ENCODE results near the gene EIF5.

EIF5 gene

DNA sequence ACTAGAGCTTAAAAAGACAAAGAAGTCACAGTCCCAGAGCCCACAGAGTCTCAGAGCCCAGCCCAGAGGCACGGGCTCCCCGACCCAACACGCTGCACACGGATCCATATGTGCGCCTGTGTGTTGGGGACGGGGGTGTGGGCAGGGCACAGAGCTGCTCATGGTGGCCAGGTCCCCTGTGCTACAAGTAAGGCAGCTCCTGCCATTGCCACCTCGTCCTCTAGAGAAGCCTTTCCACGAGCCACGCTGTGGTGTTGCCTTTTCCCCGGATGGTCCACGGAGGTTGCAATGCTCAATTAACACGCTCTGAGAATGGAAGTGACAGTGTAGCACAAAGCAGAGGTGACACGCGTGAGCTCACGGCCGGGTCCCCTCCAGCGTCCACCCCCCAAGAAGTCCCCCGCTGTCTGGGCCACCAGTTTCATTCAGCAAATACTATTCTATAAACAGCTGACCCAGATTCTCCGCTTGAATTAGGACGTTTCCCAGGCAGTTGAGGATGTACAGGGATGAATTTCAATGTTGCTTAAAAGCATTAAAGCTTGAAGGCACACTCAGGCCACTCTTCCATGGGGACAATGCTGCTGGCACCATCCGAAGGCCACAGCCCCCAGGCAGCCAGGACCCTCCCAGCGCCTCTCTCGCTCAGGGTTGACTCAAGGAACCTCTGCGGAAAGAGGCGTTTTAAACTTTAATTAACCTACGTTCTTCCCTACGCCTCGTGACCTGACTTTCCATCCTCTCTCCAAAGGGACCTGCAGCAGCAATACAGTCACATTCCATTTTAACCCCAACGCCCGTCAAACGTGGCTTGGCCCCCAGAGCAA, 22.7 kb upstream of the EIF5 start:
- no peak for DNase-seq

DNA sequence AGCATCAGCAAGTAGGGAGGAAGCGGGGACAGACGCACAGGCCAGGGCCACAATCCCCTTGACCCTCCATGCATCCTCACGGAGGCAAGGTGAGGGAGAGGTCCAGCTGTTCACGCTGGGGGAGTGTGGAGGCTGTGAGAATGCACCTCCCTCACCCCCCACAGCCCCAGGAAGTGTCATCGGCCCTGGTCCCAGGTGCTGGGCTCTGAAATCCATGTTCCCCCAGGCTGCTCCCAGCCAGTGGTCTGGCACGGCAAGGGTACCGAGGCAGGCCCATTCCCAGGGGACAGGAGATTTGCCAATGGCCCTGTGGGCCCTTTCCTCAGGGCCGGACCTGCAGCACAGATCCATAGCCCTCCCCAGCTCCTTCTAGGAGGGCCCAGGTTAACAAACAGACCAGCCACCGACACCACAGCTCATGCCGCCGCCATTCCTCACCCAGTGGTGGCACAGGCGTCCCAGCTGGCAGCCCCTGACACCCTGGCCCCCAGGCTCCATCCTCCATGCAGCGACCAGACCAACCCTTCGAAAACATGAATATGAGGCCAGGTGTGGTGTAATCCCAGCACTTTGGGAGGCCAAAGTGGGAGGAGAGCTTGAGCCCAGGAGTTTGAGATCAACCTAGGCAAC, 21.9 kb upstream of the EIF5 start:
- no peak for DNase-seq

DNA sequence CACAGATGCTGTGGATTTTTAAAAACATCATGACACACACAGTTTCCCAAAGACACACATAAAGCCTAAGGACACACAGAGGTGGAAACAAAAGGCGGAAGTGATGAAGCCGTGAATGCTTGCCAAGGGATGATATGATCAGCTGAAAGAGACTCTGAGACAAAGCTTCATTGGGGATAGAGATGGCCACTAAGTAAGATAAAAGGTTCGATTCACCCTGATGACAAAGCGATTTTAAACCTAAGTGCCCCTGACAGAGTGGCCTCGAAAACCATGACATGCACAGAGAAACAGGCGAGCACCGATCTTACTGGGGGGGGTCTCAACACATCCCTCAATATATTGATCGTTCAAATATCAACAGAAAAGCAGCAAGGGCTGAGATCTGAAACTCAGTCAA, 20.3 kb upstream of the EIF5 start:
- no peak for DNase-seq

DNA sequence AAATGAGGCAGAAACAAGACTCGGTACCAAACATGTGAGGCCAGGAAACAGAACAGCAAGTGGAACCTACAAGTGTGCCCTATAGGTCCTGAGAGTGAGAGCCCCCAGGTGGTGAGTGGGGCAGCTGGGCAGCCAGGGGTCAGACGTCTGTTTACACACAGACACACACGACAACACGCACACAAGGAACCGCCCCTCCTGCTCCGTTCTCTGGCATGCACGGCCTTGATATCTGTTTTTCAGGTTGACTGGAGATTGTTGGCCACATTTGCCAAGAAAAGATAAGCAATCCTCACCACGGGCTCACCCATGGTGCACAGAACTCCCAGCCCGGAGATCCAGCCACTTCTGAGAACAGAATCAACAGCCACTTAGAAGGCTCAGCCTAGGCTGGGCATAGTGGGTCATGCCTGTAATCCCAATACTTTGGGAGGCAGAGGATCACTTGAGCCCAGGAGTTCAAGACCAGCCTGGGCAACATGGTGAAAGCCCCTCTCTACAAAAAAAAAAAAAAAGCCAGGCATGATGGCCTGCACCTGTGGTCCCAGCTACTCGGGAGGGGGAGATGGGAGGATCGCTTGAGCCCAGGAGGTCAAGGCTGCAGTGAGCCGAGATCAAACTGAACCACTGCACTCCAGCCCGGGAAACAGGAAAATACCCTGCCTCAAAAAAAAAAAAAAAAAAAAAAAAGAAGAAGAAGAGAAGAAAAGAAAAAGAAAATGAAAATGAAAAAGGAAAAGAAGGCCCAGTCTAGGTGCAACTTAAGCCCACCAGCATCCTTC, 19.4 kb upstream of the EIF5 start:
- no peak for DNase-seq

DNA sequence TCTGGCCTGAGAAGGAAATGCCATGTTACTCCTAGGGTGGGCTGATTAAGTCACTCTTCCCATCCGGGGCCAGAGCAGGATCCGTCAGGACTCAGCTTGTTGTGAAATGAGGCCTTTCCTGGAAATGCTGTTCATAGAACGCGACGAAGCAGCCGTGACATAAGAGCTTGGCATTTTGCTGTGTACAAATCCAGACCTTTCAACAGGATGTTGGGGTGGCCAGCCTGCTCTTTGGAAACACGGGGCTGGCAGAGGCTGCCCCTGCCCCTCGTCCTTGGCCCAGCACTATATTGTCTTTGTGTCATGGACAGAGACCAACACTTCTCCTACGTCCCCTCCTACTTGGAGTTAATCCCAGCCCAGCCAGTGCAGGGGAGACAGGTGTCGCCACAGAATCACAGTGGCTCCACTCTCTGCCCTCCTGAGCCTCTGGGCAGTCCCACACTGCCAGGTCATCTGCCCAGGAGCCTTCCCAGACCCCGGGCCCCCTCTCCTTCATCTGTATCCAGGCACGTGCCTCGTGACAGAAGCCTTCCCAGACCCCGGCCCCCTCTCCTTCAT, 18.6 kb upstream of the EIF5 start:
- DNase-seq: peak; percentile 51 to 84 (median 52)

DNA sequence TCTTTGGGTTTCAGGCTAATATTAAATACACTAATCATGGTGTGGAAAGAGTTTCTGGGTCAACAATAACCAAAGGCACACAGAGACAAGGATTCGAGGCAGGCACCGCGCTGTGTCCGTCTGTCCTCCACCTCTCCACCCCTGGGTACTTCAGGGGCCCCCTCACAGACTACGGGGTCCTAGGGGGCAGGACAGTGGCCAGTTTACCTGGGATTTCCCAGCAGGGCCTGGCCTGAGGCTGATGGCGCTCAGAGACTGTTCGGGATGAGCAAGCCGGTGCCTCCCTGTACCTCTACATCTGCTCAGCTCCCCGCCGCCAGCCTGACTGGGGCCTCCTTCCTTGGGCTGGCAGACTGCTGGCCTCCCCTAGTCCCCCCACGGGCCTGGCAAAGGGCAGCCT, 18.1 kb upstream of the EIF5 start:
- DNase-seq: no peak

DNA sequence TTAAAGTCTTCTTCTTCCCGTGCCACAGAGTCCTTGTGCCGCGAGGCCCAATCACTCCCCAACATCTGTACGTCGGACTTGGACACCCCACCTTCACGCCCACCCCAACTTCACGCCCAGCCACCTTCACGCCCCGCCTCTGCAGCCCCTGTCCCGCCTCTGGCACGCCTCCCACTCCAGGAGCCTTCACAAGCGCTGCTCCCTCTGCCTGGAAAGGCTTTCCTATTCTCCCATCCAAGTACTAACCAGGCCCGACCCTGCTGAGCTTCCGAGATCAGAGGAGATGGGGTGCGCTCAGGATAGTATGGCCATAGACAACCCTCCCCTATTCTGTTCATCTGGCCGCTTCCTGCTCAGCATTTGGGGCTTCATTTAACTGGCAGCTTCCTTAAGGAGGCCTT, 17.3 kb upstream of the EIF5 start:
- no peak for DNase-seq

DNA sequence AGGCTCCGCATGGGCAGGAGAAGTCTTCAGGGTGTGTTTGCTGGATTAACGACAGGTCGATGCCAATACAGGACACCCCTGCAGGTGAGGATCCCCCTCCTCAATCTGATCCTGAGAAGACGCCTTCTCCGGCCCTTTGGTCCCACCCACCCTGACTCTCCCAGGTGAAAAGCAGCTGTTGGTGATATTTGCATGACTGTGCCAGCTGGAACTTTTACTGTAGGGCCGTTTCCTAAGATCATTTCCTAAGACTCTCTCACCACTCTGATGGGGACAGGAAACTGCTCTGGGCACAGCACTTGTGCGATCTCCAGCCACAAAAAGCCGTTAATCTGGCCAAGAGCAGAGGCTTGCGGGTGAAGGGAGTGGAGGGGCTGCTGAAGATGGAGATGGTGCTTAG, 16.8 kb upstream of the EIF5 start:
- no peak for DNase-seq

DNA sequence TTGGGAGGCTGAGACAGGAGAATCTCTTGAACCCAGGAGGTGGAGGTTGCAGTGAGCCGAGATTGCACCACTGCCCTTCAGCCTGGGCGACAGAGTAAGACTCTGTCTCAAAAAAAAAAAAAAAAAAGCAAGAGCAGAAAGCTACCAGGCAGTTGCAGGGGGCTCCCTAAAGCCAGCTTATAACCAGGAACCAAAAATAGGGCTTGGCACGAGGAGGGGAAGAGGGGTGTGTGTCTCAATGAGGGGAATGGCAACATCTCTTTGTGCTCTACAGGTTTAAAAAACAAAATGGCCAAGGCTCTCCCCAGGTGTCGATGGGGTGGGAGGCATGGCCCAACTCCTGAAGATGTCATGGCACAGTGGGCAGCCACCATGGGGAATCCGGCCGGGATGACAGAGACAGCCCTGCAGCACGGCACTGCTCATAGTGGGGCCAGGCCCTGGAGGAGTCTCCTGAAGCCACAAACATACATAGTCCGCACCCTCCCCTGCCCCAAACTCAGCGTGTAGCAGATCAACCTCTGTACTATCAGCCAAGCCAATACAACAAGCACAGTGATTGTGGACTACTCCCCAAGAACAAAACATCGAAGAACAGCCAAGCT, 16.0 kb upstream of the EIF5 start:
- DNase-seq: no peak

DNA sequence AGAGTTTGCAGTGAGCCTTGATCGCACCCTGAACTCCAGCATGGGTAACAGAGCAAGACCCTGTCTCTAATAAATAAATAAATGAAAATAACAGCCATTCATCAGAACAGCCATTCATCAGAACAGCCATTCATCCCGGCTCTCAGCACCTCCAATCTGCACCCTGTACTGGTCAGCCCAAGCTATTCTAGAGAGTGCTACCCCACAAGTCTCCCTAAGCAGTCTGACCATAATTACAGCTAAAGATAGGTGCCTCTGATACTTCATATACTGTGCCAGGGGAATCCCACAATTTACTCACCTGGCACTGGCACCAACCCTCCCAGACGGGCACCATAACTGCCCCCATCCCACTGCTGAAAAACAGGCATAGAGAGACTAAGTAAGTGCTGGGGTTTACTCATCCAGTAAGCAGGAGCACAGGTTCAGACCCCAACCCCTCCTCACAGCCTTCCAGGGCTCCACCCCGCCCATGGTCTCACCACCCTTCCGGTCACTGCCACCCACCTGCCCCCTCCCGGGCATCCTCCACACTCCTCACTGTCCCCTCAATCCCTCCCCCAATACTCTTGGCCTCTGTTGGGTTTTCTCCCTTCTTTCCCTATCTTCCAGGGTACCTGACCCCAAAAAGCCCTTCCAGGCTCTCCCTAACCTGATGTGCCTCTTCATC, 15.2 kb upstream of the EIF5 start:
- DNase-seq: no peak

DNA sequence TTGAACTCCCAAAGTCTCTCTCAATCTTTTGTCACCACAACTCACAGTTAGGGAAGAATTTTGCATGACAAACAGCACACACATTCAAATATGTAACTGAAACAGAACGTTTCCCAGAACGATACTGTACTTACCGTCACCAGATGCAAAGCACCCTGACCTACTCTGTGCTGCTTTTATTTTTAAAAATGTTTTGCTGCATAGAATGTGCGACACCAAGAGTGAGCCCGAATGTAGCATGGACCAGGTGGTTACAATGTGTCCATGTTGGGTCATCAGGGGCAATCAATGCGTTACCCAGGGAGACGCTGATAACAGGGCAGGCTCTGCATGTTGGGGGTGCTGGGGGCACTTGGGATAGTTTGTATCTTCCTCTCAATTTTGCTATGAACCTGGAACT, 14.6 kb upstream of the EIF5 start:
- no peak for DNase-seq

DNA sequence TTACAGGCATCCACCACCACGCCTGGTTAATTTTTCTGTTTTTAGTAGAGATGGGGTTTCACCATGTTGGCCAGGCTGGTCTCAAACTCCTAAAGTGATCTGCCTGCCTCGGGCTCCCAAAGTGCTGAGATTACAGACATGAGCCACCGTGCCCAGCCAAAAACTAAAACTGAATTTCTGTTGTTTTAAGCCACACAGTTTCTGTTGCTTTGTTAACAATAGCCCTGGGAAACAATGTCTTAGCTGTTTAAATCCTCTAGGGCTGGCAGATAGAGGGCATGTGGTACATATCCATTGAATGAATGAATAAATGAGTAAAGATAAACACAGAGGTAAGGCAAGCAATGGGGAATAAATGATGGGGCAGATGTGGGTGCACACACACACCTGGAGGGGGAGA, 8.0 kb upstream of the EIF5 start:
- DNase-seq: no peak

DNA sequence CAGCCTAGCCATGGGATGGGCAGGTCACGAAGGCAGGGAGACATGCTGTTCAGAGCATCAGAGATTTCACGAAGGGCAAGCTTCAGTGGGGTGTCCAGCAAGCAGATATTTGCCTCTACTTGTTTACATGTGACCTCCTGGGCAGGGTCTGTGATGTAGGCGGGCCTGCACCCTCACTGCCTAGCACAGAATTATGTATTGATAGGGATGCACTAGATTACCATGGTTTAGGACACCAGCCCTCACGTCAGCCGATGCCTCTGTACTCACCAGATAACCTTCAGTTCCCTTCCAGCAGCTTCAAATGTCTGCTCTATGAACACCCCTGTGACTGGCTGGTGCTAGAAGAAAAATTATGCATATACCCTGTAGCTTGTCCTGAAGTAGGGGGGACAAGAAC, 5.1 kb upstream of the EIF5 start:
- no peak for DNase-seq

DNA sequence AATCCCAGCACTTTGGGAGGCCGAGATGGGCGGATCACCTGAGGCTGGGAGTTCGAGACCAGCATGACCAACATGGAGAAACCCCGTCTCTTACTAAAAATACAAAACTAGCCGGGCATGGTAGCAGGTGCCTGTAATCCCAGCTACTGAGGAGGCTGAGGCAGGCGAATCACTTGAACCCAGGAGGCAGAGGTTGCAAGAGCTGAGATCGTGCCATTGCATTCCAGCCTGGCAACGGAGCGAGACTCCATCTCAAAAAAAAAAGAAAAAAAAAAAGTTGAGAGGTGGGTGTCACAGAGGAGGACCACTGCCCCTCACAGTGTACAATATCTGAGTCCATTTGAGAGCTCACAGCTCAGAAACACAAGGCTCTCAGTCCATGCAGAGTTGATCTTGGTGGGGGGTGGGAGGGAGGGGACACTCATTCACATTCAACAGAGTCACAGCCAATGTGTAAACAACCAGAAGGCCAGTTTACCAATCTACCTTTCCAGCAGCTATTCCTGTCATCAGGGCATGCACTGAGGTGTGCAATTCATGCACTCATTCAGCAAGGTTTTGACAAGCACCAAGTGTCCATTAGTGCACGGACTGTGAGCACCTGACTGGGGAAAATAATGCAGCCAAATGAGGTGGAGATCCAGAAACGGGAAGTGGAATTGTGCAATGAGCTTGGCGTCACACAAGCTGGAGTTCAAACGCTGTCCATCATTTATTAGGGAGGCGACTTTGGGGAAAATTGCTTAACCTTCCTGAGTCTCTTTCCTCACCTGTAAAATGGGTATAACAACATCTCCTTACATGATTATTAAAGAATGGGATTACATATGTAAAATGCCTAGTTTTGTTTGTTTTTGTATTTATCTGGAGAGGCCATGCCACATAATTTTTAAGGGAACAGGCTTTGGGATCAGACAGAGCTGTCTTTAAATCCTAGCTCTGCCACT, 4.4 kb upstream of the EIF5 start:
- peak; percentile 85 to 89 (median 86) for DNase-seq

DNA sequence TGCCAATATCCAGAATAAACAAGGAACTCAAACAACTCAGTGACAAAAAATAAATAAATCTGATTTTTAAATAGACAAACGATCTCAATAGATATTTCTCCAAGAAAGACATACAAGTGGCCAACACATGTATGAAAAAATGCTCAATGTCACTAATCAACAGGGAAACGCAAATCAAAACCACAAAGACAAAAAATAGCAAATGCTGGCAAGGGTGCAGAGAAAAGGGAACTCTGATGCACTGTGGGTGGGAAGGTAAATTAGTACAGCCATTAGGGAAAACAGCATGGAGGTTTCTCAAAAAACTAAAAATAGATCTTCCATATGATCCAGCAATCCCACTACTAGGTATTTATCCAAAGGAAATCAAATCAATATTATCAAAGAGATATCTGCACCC, 3.5 kb upstream of the EIF5 start:
- DNase-seq: no peak

DNA sequence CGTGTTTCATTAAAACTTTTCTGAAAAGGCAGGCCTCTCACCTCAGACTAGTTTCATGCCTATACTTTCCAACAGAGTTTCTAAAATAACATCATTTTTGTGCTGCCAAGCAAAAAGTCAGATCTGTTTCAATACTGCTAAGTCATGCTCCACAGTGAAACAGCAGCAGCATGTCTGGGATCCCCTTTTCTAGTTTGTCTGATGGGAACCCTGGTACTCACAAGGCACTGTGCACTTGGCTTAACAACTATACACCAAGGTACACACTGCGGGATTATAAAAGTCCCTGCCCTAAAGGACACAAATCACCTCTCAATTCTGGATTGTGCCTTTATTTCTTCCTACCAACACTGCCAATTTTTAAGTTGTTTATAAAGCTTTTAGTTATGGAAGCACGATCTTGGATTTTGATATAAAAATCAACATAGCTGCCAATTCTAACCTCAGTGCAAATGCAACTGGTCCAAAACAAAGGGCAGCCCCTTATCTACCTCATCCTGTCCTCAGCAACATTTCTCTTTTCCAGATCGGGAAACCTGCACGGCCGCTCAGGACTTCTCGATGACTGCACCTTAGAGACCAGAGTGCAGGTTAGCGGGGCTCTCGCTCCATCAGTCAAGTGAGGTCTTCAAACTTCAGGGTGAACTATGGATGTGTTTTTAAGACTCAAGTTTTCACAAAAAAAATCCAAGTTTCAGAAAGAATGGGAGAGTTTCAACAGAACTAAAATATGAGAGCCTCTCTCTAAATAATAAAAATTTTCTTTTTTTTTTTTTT, 1.7 kb upstream of the EIF5 start:
- DNase-seq: peak; percentile 44 to 55 (median 46)

DNA sequence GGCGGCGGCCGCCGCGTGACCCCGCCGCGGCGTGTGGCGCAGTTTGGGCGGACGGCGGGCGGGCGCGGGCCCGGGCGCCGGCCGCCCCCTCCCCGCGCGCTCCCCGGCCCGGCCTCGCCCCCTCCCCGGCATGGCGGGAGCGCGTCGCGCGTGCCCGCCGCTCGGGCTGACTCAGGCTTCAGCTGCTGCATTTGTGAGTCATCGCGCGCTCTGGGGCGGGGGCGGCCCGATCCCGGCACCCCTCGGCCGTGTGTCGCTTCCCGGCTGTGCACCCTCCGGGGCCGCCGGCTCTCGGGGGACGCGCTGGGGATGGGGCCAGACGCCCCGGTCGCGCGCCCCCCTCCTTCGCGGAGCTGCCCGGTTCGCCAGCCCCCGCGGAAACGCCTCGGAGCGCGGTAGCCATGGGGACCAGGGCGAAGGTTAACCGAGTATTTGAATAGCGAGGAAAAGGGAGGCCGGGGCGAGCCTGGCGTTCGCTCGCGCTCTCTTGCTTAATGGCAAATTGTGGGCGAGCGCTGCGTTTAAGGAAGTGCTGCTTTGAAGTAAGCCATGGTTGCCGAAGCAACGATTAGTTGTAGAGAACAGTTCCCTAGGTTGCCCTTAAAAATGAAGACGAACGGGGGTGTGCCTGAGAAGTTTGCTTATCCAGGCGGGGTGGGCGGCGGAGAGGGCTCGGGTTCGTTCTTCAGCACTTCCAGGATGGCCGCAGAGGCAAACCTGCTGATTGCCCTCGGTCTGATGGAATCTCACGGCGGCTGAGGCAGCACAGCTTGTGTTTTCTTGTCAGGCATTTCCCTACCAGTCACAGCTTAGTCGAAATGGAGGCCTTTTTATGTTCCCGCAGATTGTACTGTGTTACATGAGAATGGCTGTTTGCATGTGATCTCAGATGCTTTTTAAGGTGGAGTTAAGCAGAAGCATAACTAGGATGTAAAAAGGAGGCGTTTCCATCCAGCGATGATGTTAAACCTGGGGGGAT, 896 bp downstream of the EIF5 start:
- peak; percentile 93 to 96 (median 94) for DNase-seq

DNA sequence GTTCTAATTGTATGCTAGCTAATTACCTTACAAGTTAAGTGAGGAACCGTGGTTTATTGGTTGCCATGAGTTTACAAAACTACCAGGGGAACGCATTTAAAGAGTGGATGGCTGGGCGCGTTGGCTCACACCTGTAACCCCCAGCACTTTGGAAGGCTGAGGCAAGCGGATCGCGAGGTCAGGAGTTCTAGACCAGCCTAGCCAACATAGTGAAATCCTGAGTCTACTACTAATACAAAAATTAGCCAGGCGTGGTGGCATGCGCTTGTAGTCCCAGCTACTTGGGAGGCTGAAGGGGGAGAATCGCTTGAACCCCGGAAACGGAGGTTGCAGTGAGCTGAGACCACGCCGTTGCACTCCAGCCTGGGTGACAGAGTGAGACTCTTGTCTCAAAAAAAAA, 2.2 kb downstream of the EIF5 start:
- no peak for DNase-seq

DNA sequence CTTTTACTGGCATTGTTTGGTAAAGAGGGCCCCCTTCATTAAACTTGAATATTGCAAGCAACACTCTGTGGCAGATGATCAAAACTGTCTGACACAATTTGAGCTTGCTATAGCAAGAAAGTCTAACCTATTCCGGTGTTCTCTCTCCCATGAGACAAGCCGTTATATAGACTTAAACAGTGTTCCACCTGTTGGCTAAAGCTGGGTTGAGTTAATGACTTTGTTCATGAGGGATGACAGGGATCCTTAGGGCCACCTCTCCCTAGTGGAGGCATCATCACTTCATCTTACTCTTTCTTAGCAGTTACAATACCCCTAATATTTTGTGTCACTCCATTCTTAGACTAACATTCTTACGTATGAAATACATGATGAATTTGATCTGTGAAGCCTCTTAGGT, 3.8 kb downstream of the EIF5 start:
- DNase-seq: no peak
